HG03558 (cell line): Measurements from ENCODE around the gene FANCB.

Experiments used
- ATAC-seq: cut with Tn5 transposase; IDR thresholded peaks from one replicate; pipeline ENCODE4 v1.9.1; 2021; ENCODE audit warnings: moderate number of reproducible peaks; ENCODE audit not compliant: unreplicated experiment; ENCODE audit errors: extremely low read depth

The FANCB gene

GRCh38 chrX:14843666-14844065 lies 29.2 kb downstream of the FANCB start:
- ATAC-seq, result no peak

GRCh38 chrX:14837155-14837554 lies 35.7 kb downstream of the FANCB start:
- ATAC-seq, result no peak

- ATAC-seq, result no peak
Measured at GRCh38 chrX:14832586-14832985, 40.3 kb downstream of the FANCB start.

- ATAC-seq, result no peak
Measured at GRCh38 chrX:14832151-14832550, 40.7 kb downstream of the FANCB start.

- no peak for ATAC-seq
Measured at GRCh38 chrX:14829643-14830042, 43.2 kb downstream of the FANCB start.

DNA sequence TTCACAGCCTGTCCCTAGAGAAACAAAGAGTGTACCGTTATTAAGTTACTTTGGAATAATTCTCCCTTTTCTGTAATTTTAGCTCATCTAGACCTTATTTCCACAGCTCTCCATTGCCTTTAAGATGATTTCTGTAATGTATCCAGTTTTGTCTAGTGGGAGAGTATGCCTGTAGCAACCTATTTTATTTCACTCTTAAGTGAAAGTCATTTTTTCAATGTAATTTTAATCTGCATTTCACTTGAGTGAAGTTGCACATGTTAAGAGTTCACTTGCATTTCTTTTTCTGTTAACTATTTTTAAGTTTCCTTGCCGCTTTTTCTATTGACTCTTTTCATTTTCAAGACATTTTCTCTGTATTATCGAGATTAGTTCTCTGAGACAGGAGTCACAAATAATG lies 46.5 kb downstream of the FANCB start:
- ATAC-seq, result no peak

GRCh38 chrX:14825851-14826250 lies 47.0 kb downstream of the FANCB start:
- ATAC-seq, result no peak

DNA sequence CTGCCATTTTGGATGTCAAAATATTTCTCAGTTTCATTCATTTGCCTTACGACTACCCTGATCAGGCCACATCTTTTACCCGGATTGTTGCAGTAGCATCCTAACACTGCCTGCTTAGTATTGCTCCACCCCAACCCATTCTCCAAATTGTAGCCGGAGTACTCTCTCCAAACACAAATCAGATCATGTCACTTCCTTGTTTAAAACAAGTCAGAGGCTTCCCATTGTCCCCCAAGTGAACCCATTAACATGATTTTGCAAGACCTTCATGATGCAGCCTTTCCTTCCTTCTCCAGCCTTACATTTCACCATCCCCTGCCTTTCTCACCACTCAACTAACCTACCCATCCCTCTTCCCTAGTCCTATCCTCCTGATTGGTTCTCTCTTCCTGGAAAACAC lies 53.1 kb downstream of the FANCB start:
- no peak for ATAC-seq

DNA sequence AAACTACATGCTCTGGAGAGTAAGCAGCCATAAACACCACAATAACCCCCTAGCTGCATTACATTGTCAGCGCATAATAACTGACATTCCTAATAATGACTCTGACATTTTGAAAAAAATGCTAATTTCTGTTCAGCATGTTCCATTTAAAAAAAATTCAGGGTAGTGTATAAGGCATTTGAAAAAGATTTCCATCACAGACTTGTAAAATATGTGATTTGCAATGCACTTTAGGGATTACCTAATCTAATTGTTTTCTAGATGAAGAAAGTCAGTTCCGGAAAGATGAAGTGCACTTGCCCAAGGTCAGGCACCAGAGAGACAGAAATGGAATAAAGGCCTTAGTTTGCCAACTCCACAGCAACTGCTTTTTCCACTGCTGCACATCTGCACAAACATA lies 55.3 kb downstream of the FANCB start:
- ATAC-seq, result no peak

DNA sequence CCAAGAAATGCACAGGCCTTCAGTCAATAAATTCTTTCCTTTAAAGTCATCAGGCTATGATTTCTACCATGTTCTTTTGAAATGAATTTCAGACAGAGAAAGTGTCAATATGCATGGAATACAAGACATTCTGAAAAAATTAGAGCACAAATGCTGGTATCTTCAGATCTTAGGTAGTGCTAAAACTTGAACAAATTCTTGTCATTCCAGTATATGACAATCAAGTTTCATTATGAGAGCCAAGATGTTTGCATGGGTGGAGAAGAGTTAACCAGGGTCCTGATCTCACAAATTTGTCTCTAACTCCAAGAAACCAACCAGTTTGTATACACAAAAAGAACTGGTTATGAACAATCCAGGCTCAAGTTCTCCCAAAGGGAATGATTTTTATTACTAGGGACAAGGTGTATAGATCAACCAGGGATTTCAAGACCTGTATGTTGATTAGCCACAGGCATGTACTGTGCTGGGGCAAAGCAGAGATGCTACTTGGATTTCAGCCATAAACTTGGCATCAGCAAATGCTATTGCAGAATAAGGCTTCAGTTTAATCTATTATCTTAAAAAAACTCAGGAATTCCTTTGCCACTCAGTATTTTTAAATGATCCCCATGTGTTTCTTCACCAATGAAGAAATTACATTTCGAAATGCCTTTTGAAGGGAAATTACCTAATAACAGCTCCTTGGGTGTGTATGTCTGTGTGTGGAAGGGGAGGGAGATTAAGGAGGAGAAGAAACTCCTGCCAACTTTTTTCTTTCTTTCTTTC lies 69.7 kb downstream of the FANCB start:
- no peak for ATAC-seq

GRCh38 chrX:14801136-14801535 lies 71.7 kb downstream of the FANCB start:
- ATAC-seq, result no peak

- no peak for ATAC-seq
Measured at GRCh38 chrX:14798805-14799397, 74.0 kb downstream of the FANCB start.
